ENCODE results near the gene SLC17A3.

DNA sequence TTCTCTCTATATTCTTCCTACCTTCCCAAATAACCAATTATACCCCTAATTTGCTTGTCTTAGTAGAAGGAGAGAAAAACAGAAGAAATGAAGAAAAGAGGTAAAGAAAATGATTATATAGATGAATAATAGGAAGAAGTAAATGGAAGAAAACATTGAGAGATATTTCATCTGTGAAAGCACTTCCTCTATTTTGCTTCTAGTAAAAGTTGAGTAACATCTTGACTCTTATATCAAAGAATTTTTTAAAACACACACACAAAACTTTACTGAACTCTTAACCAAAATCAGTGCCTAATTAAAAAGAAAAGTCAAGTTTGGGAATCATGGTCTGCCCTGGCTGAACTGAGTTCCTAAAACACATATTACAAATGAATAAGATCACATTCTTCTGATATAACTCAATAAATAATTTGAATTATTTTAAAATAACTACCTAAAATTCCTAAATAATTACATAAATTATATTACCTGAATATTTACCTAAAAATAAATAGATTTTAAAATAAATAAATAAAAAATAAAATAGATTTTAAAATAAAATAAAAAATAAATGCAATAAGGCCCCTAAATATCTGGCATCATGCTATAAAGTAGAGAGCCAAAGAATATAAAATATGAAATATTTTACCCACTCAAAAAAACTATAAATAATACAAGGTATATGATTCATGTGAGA lies 47.6 kb upstream of the SLC17A3 start:
- TF ChIP-seq, protein P1, sequence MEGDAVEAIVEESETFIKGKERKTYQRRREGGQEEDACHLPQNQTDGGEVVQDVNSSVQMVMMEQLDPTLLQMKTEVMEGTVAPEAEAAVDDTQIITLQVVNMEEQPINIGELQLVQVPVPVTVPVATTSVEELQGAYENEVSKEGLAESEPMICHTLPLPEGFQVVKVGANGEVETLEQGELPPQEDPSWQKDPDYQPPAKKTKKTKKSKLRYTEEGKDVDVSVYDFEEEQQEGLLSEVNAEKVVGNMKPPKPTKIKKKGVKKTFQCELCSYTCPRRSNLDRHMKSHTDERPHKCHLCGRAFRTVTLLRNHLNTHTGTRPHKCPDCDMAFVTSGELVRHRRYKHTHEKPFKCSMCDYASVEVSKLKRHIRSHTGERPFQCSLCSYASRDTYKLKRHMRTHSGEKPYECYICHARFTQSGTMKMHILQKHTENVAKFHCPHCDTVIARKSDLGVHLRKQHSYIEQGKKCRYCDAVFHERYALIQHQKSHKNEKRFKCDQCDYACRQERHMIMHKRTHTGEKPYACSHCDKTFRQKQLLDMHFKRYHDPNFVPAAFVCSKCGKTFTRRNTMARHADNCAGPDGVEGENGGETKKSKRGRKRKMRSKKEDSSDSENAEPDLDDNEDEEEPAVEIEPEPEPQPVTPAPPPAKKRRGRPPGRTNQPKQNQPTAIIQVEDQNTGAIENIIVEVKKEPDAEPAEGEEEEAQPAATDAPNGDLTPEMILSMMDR (IDR thresholded peaks at IDR 0.05; ENCODE audit: borderline replicate concordance, extremely low read depth, low read length, poor library complexity, severe bottlenecking) = no peak
- TF ChIP-seq EZH2 (IDR thresholded peaks at IDR 0.05; ENCODE audit: borderline replicate concordance, low read depth, low read length, severe bottlenecking) = no peak
